ENCODE data around the gene PPM1H. TPM values are rescaled to one million over a fixed set of nuclear protein-coding genes. Genes with fewer than 3 reads are reported as not detected.

The PPM1H gene
- total and polyA plus RNA-seq, 2 of the 8 experiments (the other 6 are each of a cell fraction or from before 2014, with no cell fraction given), result 16.4 to 36.1 TPM

DNA sequence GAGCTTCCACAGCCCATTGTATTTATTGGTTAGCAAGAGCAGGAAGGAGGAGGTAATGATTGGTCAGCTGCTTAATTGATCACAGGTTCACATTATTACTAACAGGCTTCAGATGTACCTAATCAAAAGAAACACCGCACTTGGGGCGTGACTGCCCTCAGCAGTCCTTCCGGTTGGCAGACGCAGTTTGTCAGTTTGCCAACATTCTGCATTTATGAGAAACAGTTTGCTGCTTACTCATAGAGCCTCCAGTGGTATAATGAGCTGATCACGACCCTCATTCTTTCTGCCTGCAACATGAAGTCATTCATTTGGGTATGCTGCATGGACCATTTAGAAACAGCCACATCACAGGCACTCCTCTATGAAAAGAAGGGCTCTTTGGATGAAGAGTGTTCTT, 42.5 kb upstream of the PPM1H start (continued):
- TF ChIP-seq, protein P1, sequence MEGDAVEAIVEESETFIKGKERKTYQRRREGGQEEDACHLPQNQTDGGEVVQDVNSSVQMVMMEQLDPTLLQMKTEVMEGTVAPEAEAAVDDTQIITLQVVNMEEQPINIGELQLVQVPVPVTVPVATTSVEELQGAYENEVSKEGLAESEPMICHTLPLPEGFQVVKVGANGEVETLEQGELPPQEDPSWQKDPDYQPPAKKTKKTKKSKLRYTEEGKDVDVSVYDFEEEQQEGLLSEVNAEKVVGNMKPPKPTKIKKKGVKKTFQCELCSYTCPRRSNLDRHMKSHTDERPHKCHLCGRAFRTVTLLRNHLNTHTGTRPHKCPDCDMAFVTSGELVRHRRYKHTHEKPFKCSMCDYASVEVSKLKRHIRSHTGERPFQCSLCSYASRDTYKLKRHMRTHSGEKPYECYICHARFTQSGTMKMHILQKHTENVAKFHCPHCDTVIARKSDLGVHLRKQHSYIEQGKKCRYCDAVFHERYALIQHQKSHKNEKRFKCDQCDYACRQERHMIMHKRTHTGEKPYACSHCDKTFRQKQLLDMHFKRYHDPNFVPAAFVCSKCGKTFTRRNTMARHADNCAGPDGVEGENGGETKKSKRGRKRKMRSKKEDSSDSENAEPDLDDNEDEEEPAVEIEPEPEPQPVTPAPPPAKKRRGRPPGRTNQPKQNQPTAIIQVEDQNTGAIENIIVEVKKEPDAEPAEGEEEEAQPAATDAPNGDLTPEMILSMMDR (IDR thresholded peaks at IDR 0.05; ENCODE audit: control extremely low read depth in 1 of 3, insufficient read depth in 1 of 3, low read depth in 1 of 3, low read length in 3 of 3), result no peak
